Measurements from ENCODE around the gene ASB10. TPM values are rescaled to one million over a fixed set of nuclear protein-coding genes. Genes with fewer than 3 reads are reported as not detected.

ASB10 gene
- total RNA-seq, 3 donors from 2014 or later (not counting 1 experiment from before 2014, with no cell fraction given): not detected

DNA sequence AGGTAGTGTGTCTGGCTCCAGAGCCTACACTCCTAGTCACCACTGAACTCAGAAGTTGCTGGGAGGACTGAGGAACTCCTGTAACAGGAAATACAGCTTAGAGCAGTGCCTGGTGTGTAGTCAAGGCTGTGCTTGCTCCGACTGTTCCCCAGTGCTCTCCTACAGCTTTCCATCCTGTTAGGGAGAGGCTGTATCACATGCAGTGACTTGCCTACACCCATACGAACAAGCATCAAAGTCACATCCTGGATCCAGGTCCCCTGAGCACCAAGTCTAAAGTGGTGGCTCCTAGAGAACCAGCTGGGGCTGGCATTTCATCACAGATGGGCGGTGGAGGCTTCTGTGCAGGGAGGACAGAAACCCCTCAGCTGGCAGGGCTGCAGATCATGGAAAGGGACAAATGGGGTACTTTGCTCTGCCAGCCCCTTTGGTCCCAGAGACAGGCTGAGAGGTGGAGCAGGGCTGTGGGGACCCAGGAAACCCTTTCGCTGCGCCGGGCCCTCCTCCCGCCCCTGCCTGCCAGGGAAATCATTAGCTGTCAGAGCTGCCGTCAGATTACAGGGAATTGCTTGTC, 7.7 kb downstream of the ASB10 start:
- H3K4me3 ChIP-seq (ENCODE audit: low read length): no peak overlapping the region
- H3K9me3 Mint-ChIP-seq: no peaks in the 10 kb centered on the region
- intact Hi-C loops (cut with micrococcal nuclease): no loop called here
- TF ChIP-seq CTCF (IDR thresholded peaks at IDR 0.05): no peak
- H3K4me3 Mint-ChIP-seq: no peak overlapping the region
- no peaks in the 10 kb centered on the region for H3K4me1 ChIP-seq (ENCODE audit: control insufficient read depth, insufficient read depth, low read length)
- ATAC-seq (no peak), DNase-seq (no peak)
- H3K4me1 Mint-ChIP-seq: no peaks in the 10 kb centered on the region
- peaks cover 5 to 15% of the 10 kb centered on the region in 2 donors for H3K27me3 Mint-ChIP-seq (ENCODE audit: low read depth in 2 of 2)
- H3K9me3 ChIP-seq (ENCODE audit: control insufficient read depth, insufficient read depth, low read length): no peaks in the 10 kb centered on the region
- H3K36me3 ChIP-seq (ENCODE audit: control insufficient read depth, insufficient read depth, low read length): no peaks in the 10 kb centered on the region
- no peak overlapping the region for H3K27ac Mint-ChIP-seq
- H3K36me3 Mint-ChIP-seq: no peaks in the 10 kb centered on the region
- H3K27ac ChIP-seq (ENCODE audit: low read length): no peak overlapping the region
- H3K27me3 ChIP-seq (ENCODE audit: control insufficient read depth, insufficient read depth, low read length): no peaks in the 10 kb centered on the region
- WGBS (ENCODE audit: insufficient coverage): 84% methylated on average over 8 of the region's 8 CpGs

- Mint-ChIP-seq H3K4me3 (no peak overlapping the region), H3K27me3 (ENCODE audit: low read depth in 2 of 2) (peaks cover 7 to 15% of the 10 kb centered on the region in 2 donors), H3K9me3 (no peaks in the 10 kb centered on the region), H3K27ac (no peak overlapping the region), H3K36me3 (no peaks in the 10 kb centered on the region), H3K4me1 (no peaks in the 10 kb centered on the region)
- Histone ChIP-seq H3K4me1 (ENCODE audit: control insufficient read depth, insufficient read depth, low read length) (no peaks in the 10 kb centered on the region), H3K27me3 (ENCODE audit: control insufficient read depth, insufficient read depth, low read length) (no peaks in the 10 kb centered on the region), H3K36me3 (ENCODE audit: control insufficient read depth, insufficient read depth, low read length) (no peaks in the 10 kb centered on the region), H3K9me3 (ENCODE audit: control insufficient read depth, insufficient read depth, low read length) (no peaks in the 10 kb centered on the region), H3K4me3 (ENCODE audit: low read length) (no peak overlapping the region), H3K27ac (ENCODE audit: low read length) (no peak overlapping the region)
- intact Hi-C loops (cut with micrococcal nuclease): no loop called here
- no peak for TF ChIP-seq CTCF (IDR thresholded peaks at IDR 0.05)
- no peak for DNase-seq
- WGBS (ENCODE audit: insufficient coverage): 87% methylated on average over 2 of the region's 2 CpGs
- ATAC-seq: no peak
Observed at GRCh38 chr7:151178831-151179230, 8.2 kb downstream of the ASB10 start.

GRCh38 chr7:151178236-151178635, 8.8 kb downstream of the ASB10 start:
- 94% methylated on average over 9 of the region's 9 CpGs for WGBS (ENCODE audit: insufficient coverage)
- Histone ChIP-seq H3K4me1 (ENCODE audit: control insufficient read depth, insufficient read depth, low read length) (no peaks in the 10 kb centered on the region), H3K4me3 (ENCODE audit: low read length) (no peak overlapping the region), H3K27me3 (ENCODE audit: control insufficient read depth, insufficient read depth, low read length) (no peaks in the 10 kb centered on the region), H3K9me3 (ENCODE audit: control insufficient read depth, insufficient read depth, low read length) (no peaks in the 10 kb centered on the region), H3K27ac (ENCODE audit: low read length) (no peak overlapping the region), H3K36me3 (ENCODE audit: control insufficient read depth, insufficient read depth, low read length) (no peaks in the 10 kb centered on the region)
- intact Hi-C loops (cut with micrococcal nuclease): no loop called here
- no peak for ATAC-seq
- H3K4me1 Mint-ChIP-seq: peaks cover 0 to 2% of the 10 kb centered on the region in 2 donors
- no peaks in the 10 kb centered on the region for H3K36me3 Mint-ChIP-seq
- peaks cover 12 to 15% of the 10 kb centered on the region in 2 donors for H3K27me3 Mint-ChIP-seq (ENCODE audit: low read depth in 2 of 2)
- no peak overlapping the region for H3K27ac Mint-ChIP-seq
- TF ChIP-seq CTCF (IDR thresholded peaks at IDR 0.05): no peak
- H3K9me3 Mint-ChIP-seq: no peaks in the 10 kb centered on the region
- DNase-seq: no peak
- no peak overlapping the region for H3K4me3 Mint-ChIP-seq

- no peaks in the 10 kb centered on the region for H3K36me3 ChIP-seq (ENCODE audit: control insufficient read depth, insufficient read depth, low read length)
- H3K4me1 Mint-ChIP-seq: peaks cover 8 to 10% of the 10 kb centered on the region in 2 donors
- H3K9me3 ChIP-seq (ENCODE audit: control insufficient read depth, insufficient read depth, low read length): no peaks in the 10 kb centered on the region
- peaks cover 20 to 22% of the 10 kb centered on the region in 2 donors for H3K27me3 Mint-ChIP-seq (ENCODE audit: low read depth in 2 of 2)
- no peaks in the 10 kb centered on the region for H3K27me3 ChIP-seq (ENCODE audit: control insufficient read depth, insufficient read depth, low read length)
- no peak overlapping the region for H3K4me3 Mint-ChIP-seq
- intact Hi-C loops (cut with micrococcal nuclease): no loop called here
- 64% methylated on average over 1 of the region's 1 CpG for WGBS (ENCODE audit: insufficient coverage)
- H3K4me1 ChIP-seq (ENCODE audit: control insufficient read depth, insufficient read depth, low read length): peaks cover 6% of the 10 kb centered on the region
- no peak overlapping the region for H3K4me3 ChIP-seq (ENCODE audit: low read length)
- no peak overlapping the region for H3K27ac Mint-ChIP-seq
- DNase-seq (no peak), ATAC-seq (no peak)
- no peaks in the 10 kb centered on the region for H3K36me3 Mint-ChIP-seq
- H3K27ac ChIP-seq (ENCODE audit: low read length): no peak overlapping the region
- no peaks in the 10 kb centered on the region for H3K9me3 Mint-ChIP-seq
- TF ChIP-seq CTCF (IDR thresholded peaks at IDR 0.05): no peak
Observed at GRCh38 chr7:151177310-151177709, 9.7 kb downstream of the ASB10 start.

Measured in natural killer cell (primary cell).